ENCODE results near the gene TPSAB1.

The TPSAB1 gene

DNA sequence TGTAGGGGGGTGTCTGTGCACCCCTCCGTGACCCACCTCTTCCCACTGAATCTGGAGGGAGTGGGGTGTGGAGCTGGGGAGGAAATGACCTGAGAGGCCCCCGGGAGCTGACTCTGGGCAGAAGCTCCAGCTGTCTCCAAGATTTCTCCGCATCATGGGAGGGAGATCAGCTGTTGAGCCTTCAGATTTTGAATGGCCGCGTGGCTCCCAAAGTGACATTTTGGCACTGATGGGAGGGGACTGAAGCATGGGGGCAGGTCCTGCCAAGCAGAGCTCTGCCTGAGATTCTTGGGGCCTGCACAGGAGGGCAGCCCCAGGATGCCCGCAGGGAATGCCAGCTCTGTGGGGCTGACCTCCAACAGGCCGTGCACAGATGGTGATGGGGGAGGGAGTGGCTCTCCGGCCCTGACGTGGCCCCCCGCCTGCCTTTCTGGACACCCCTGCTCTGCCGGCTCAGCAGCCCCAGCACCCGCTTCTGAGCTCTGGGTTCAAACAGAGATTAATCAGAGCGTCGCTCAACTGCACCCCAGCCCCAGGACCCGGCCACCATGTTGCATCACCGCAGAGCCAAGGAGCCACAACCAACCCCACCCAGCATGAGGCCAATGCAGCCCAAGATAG lies 43.6 kb downstream of the TPSAB1 start:
- DNase-seq (ENCODE audit: low read depth, low spot score), result no peak

DNA sequence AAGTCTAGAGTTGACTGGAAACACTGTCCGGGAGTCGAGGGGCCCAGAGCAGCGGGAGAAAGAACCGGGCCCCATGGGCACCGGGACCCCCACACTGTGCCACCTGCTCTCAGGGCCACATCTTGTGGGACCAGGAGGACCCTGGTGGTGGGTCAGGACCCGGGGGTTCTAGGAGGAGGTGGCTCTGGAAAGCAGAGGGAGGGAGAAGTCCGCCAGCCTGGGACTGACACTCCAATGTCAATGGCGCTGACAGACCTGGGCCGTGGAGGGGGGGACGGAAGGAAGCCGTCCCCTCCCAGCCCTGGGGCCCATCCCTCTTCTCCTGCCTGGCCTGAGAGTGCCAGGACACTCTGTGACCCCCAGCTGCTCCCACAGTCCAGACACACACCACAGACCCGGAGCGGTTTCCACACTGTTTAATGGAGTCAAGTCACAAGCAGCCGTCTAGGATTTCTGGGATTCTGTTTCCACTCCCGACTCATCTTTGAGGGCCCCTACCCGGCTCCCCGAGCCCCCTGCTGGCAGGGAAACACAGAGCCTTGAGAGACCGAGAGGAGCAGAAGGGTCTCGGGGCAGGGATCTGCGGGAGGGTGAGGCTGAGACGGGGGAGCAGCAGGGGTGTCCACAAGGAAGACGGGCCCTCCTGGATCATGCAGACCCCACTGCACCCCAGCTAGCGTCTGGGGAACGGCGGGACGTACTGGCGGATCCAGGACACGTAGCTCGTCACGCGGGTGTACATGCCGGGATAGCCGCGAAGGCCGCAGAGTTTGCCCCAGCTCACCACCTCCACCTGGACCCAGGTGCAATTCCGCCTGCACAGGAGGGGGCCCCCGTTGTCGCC lies 45.4 kb downstream of the TPSAB1 start:
- no peak for DNase-seq (ENCODE audit: low read depth, low spot score)

DNA sequence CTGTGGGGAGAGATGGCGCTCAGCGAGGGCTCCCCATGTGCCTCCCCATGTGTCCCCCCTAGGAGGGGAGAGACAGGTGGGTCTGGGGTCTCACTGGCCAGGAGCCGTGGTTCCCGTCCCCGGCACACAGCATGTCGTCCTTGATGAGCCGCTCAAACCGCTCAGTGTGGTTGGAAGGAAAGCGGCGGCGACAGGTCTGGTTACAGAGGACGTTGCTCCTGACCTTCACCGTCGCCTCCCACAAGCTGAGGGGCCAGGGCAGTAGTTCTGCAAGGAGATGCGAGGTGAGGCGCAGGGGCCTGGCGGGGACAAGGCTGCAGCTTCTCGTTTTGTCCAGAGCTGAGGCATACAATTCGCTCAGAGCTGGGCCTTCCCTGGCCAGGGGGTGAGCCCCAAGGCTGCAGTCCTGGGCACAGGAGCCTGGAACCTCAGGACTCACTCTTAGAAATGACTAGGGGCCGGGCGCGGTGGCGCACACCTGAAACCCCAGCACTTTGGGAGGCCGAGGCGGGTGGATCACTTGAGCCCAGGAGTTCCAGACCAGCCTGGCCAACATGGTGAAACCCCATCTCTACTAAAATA lies 46.1 kb downstream of the TPSAB1 start:
- no peak for DNase-seq (ENCODE audit: low read depth, low spot score)

DNA sequence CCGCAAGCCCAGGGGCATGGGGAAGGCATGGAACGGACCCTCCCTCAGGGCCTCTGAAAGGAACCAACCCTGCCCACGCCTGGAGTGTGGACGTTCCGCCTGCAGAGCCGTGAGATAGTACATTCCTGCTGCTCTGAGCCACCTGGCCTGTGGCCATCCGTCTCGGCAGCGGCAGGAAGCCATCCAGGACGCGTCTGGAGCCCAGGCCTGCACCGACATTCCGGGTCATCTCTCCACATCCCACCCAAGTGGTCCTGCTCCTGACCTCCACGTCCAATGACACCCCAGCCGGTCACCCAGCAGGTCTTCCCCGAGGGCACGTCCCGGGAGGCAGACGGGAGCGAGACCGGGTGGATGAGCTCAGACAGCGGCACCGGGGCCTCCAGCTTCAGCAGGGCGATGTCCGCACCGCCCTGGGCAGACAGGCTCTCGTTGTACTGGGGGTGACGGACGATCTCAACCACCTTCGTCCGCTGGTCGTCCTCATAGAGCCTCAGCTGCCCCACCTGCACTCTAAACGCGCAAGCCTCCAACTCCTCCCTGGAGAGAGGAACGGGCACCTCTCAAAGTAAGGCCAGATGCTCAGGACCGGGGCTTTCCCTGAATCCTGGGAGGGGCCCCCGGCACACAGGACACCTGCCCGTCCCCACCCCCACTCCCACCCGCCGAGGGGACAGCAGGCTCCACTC lies 47.6 kb downstream of the TPSAB1 start:
- no peak for DNase-seq (ENCODE audit: low read depth, low spot score)

GRCh38 chr16:1288813-1289476 lies 48.4 kb downstream of the TPSAB1 start:
- no peak for DNase-seq (ENCODE audit: low read depth, low spot score)

GRCh38 chr16:1289477-1289866 lies 49.0 kb downstream of the TPSAB1 start:
- no peak for DNase-seq (ENCODE audit: low read depth, low spot score)

GRCh38 chr16:1290063-1290501 lies 49.6 kb downstream of the TPSAB1 start:
- DNase-seq (ENCODE audit: low read depth, low spot score), result no peak

- no peak for DNase-seq (ENCODE audit: low read depth, low spot score)
Measured at GRCh38 chr16:1290860-1291575, 50.5 kb downstream of the TPSAB1 start.

DNA sequence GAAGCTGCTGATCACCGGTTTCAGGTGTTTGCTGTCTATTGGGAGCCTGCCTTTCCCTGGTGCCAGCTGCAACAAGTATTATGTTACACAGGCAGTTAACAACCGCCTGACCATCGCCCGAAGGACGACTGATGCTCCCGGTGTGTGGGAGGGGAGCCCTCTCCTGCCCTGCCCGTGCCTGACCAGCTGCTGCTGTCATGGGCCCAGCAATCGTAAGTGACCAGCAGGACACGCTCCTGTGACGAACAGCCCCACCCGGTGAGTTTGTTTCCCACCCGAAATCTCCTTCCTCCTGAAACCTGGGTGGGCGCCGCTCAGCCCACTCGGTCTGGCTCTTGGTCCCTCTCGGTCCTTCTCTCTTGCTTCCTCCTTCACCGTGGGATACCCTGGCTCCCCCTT lies 51.1 kb downstream of the TPSAB1 start:
- no peak for DNase-seq (ENCODE audit: low read depth, low spot score)
